NB4 (cell line): ENCODE measurements around the gene SND1.

Source experiments
- CTCF ChIP-seq: IDR thresholded peaks from one replicate; pipeline ENCODE4 v1.5.1; 2012; ENCODE audit warnings: low read depth, low read length
- POLR2A ChIP-seq: IDR thresholded peaks from 2 replicates; pipeline ENCODE4 v1.6.1; 2011; ENCODE audit warnings: mild to moderate bottlenecking; ENCODE audit not compliant: insufficient read length; ENCODE audit errors: extremely low read depth

DNA sequence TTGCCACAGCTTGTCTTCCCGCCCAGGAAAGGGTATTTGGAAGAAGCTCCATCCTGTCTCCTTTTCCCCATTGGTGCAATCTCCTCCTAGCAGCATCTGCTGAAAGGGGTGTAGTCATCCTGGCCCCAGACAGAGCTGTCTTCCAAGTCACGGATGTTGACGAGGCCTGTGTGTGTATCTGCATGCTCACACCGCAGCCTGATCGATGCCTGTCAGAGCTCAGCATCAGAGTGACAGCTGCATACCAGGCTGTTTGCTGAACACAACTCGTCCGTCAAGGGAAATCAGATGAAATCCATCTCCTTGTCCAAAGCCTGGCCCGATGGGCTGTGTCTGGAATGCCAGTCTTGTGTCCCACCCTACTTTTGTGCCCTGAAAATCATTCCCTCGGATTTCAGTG lies 400.4 kb downstream of the SND1 start:
- TF ChIP-seq CTCF (no peak), POLR2A (no peak)
